ENCODE measurements around the gene SLC5A11. TPM values are rescaled to one million over a fixed set of nuclear protein-coding genes. Genes with fewer than 3 reads are reported as not detected.
"Not testable (repeated sequence)": the region's sequence is repeated elsewhere in the genome, so short reads cannot be mapped to it uniquely, and the experiment has no call there.

Gene SLC5A11
- total RNA-seq, 1 donor from 2014 or later, result 0.10 TPM

GRCh38 chr16:24887472-24887871, 41.7 kb downstream of the SLC5A11 start:
- Mint-ChIP-seq H3K27ac (no peak overlapping the region), H3K4me3 (no peak overlapping the region), H3K9me3 (no peaks in the 10 kb centered on the region), H3K4me1 (ENCODE audit: low read depth) (no peaks in the 10 kb centered on the region), H3K36me3 (ENCODE audit: low read depth) (no peaks in the 10 kb centered on the region), H3K27me3 (ENCODE audit: insufficient read depth) (peaks cover 3% of the 10 kb centered on the region)
- intact Hi-C loops (cut with micrococcal nuclease), result no loop called here
- no peak for DNase-seq (ENCODE audit: low spot score)

GRCh38 chr16:24890746-24891145, 45.0 kb downstream of the SLC5A11 start:
- peaks cover 2% of the 10 kb centered on the region for H3K27me3 Mint-ChIP-seq (ENCODE audit: insufficient read depth)
- H3K9me3 Mint-ChIP-seq, result no peaks in the 10 kb centered on the region
- intact Hi-C loops (cut with micrococcal nuclease), result no loop called here
- H3K4me1 Mint-ChIP-seq (ENCODE audit: low read depth), result no peaks in the 10 kb centered on the region
- H3K36me3 Mint-ChIP-seq (ENCODE audit: low read depth), result no peaks in the 10 kb centered on the region
- DNase-seq (ENCODE audit: low spot score), result no peak
- no peak overlapping the region for H3K4me3 Mint-ChIP-seq
- no peak overlapping the region for H3K27ac Mint-ChIP-seq

- H3K4me1 Mint-ChIP-seq (ENCODE audit: low read depth), result no peaks in the 10 kb centered on the region
- no peaks in the 10 kb centered on the region for H3K27me3 Mint-ChIP-seq (ENCODE audit: insufficient read depth)
- no peaks in the 10 kb centered on the region for H3K9me3 Mint-ChIP-seq
- DNase-seq (ENCODE audit: low spot score), result no peak
- no peak overlapping the region for H3K27ac Mint-ChIP-seq
- H3K36me3 Mint-ChIP-seq (ENCODE audit: low read depth), result no peaks in the 10 kb centered on the region
- intact Hi-C loops (cut with micrococcal nuclease), result no loop called here
- H3K4me3 Mint-ChIP-seq, result no peak overlapping the region
These were observed 50.7 kb downstream of the SLC5A11 start for GRCh38 chr16:24896439-24896838.

- intact Hi-C loops (cut with micrococcal nuclease); DNase-seq (ENCODE audit: low spot score); H3K36me3 Mint-ChIP-seq (ENCODE audit: low read depth); H3K27me3 Mint-ChIP-seq (ENCODE audit: insufficient read depth); H3K9me3 Mint-ChIP-seq; H3K4me3 Mint-ChIP-seq; H3K4me1 Mint-ChIP-seq (ENCODE audit: low read depth); H3K27ac Mint-ChIP-seq: not testable (repeated sequence)
These were observed 51.8 kb downstream of the SLC5A11 start for GRCh38 chr16:24897522-24897921.

- Mint-ChIP-seq H3K4me1 (ENCODE audit: low read depth) (no peaks in the 10 kb centered on the region), H3K36me3 (ENCODE audit: low read depth) (no peaks in the 10 kb centered on the region), H3K9me3 (no peaks in the 10 kb centered on the region), H3K27me3 (ENCODE audit: insufficient read depth) (peaks cover 2% of the 10 kb centered on the region), H3K4me3 (no peak overlapping the region), H3K27ac (no peak overlapping the region)
- no peak for DNase-seq (ENCODE audit: low spot score)
- intact Hi-C loops (cut with micrococcal nuclease), result loop anchor here (10.0 kb wide), 1 partner anchor 325 kb away; no protein-coding TSS in a partner anchor
These were observed 54.5 kb downstream of the SLC5A11 start for GRCh38 chr16:24900230-24900629.

GRCh38 chr16:24906199-24906808, 60.5 kb downstream of the SLC5A11 start:
- intact Hi-C loops (cut with micrococcal nuclease), result loop anchor here (10.0 kb wide), 1 partner anchor 318 kb away; no protein-coding TSS in a partner anchor
- H3K27me3 Mint-ChIP-seq (ENCODE audit: insufficient read depth), result peaks cover 2% of the 10 kb centered on the region
- H3K9me3 Mint-ChIP-seq, result no peaks in the 10 kb centered on the region
- no peak overlapping the region for H3K4me3 Mint-ChIP-seq
- H3K4me1 Mint-ChIP-seq (ENCODE audit: low read depth), result no peaks in the 10 kb centered on the region
- no peaks in the 10 kb centered on the region for H3K36me3 Mint-ChIP-seq (ENCODE audit: low read depth)
- DNase-seq (ENCODE audit: low spot score), result no peak
- H3K27ac Mint-ChIP-seq, result no peak overlapping the region

GRCh38 chr16:24906901-24907300, 61.1 kb downstream of the SLC5A11 start:
- Mint-ChIP-seq H3K27me3 (ENCODE audit: insufficient read depth) (peaks cover 2% of the 10 kb centered on the region), H3K9me3 (no peaks in the 10 kb centered on the region), H3K36me3 (ENCODE audit: low read depth) (no peaks in the 10 kb centered on the region), H3K4me3 (no peak overlapping the region), H3K27ac (no peak overlapping the region), H3K4me1 (ENCODE audit: low read depth) (no peaks in the 10 kb centered on the region)
- DNase-seq (ENCODE audit: low spot score), result no peak
- intact Hi-C loops (cut with micrococcal nuclease), result loop anchor here (10.0 kb wide), 1 partner anchor 318 kb away; no protein-coding TSS in a partner anchor

GRCh38 chr16:24908716-24909115, 63.0 kb downstream of the SLC5A11 start:
- no peaks in the 10 kb centered on the region for H3K4me1 Mint-ChIP-seq (ENCODE audit: low read depth)
- no peaks in the 10 kb centered on the region for H3K36me3 Mint-ChIP-seq (ENCODE audit: low read depth)
- H3K27me3 Mint-ChIP-seq (ENCODE audit: insufficient read depth), result no peaks in the 10 kb centered on the region
- intact Hi-C loops (cut with micrococcal nuclease), result loop anchor here (10.0 kb wide), 1 partner anchor 316 kb away; no protein-coding TSS in a partner anchor
- no peak overlapping the region for H3K27ac Mint-ChIP-seq
- H3K4me3 Mint-ChIP-seq, result no peak overlapping the region
- H3K9me3 Mint-ChIP-seq, result no peaks in the 10 kb centered on the region
- no peak for DNase-seq (ENCODE audit: low spot score)

- DNase-seq (ENCODE audit: low spot score), result no peak
- Mint-ChIP-seq H3K4me1 (ENCODE audit: low read depth) (no peaks in the 10 kb centered on the region), H3K9me3 (no peaks in the 10 kb centered on the region), H3K27ac (no peak overlapping the region), H3K36me3 (ENCODE audit: low read depth) (no peaks in the 10 kb centered on the region), H3K27me3 (ENCODE audit: insufficient read depth) (no peaks in the 10 kb centered on the region), H3K4me3 (no peak overlapping the region)
- intact Hi-C loops (cut with micrococcal nuclease), result loop anchor here (10.0 kb wide), 1 partner anchor 315 kb away; no protein-coding TSS in a partner anchor
These were observed 64.1 kb downstream of the SLC5A11 start for GRCh38 chr16:24909856-24910255.

GRCh38 chr16:24915019-24915418, 69.3 kb downstream of the SLC5A11 start:
- Mint-ChIP-seq H3K36me3 (ENCODE audit: low read depth) (peaks cover 6% of the 10 kb centered on the region), H3K9me3 (no peaks in the 10 kb centered on the region), H3K4me1 (ENCODE audit: low read depth) (no peaks in the 10 kb centered on the region), H3K27me3 (ENCODE audit: insufficient read depth) (no peaks in the 10 kb centered on the region), H3K4me3 (no peak overlapping the region), H3K27ac (no peak overlapping the region)
- no peak for DNase-seq (ENCODE audit: low spot score)
- intact Hi-C loops (cut with micrococcal nuclease), result no loop called here

GRCh38 chr16:24915576-24915975, 69.8 kb downstream of the SLC5A11 start:
- peaks cover 6% of the 10 kb centered on the region for H3K36me3 Mint-ChIP-seq (ENCODE audit: low read depth)
- intact Hi-C loops (cut with micrococcal nuclease), result no loop called here
- H3K27me3 Mint-ChIP-seq (ENCODE audit: insufficient read depth), result no peaks in the 10 kb centered on the region
- H3K27ac Mint-ChIP-seq, result no peak overlapping the region
- DNase-seq (ENCODE audit: low spot score), result no peak
- H3K4me3 Mint-ChIP-seq, result no peak overlapping the region
- H3K9me3 Mint-ChIP-seq, result no peaks in the 10 kb centered on the region
- peaks cover under 1% of the 10 kb centered on the region for H3K4me1 Mint-ChIP-seq (ENCODE audit: low read depth)

GRCh38 chr16:24917236-24917635, 71.5 kb downstream of the SLC5A11 start:
- H3K4me1 Mint-ChIP-seq (ENCODE audit: low read depth), result peaks cover 14% of the 10 kb centered on the region
- DNase-seq (ENCODE audit: low spot score), result no peak
- H3K4me3 Mint-ChIP-seq, result no peak overlapping the region
- intact Hi-C loops (cut with micrococcal nuclease), result no loop called here
- H3K27me3 Mint-ChIP-seq (ENCODE audit: insufficient read depth), result no peaks in the 10 kb centered on the region
- peaks cover 6% of the 10 kb centered on the region for H3K36me3 Mint-ChIP-seq (ENCODE audit: low read depth)
- H3K27ac Mint-ChIP-seq, result no peak overlapping the region
- H3K9me3 Mint-ChIP-seq, result no peaks in the 10 kb centered on the region

- Mint-ChIP-seq H3K9me3 (no peaks in the 10 kb centered on the region), H3K27ac (no peak overlapping the region), H3K27me3 (ENCODE audit: insufficient read depth) (no peaks in the 10 kb centered on the region), H3K4me3 (no peak overlapping the region), H3K4me1 (ENCODE audit: low read depth) (peaks cover 14% of the 10 kb centered on the region), H3K36me3 (ENCODE audit: low read depth) (peaks cover 6% of the 10 kb centered on the region)
- intact Hi-C loops (cut with micrococcal nuclease), result no loop called here
- DNase-seq (ENCODE audit: low spot score), result no peak
These were observed 72.1 kb downstream of the SLC5A11 start for GRCh38 chr16:24917891-24918290.

- Mint-ChIP-seq H3K36me3 (ENCODE audit: low read depth) (peaks cover 6% of the 10 kb centered on the region), H3K27me3 (ENCODE audit: insufficient read depth) (no peaks in the 10 kb centered on the region), H3K4me3 (no peak overlapping the region), H3K4me1 (ENCODE audit: low read depth) (peaks cover 14% of the 10 kb centered on the region), H3K9me3 (no peaks in the 10 kb centered on the region), H3K27ac (no peak overlapping the region)
- DNase-seq (ENCODE audit: low spot score), result no peak
- intact Hi-C loops (cut with micrococcal nuclease), result no loop called here
These were observed 72.9 kb downstream of the SLC5A11 start for GRCh38 chr16:24918641-24919040.

Data from activated T-helper 1 cell treated with anti-CD3 and anti-CD28 coated beads, Interleukin-12 subunit alpha, Interleukin-12 subunit beta, Interleukin-2, Interleukin-4 antibody, amounts not matched to agents 30 ng/mL and 10 ng/mL and 1 ng/mL, durations not matched to agents 14 hours and 24 hours and 36 hours (primary cell).